AG04449 (cell line): Measurements from ENCODE around the gene EXOC6B.

Experiments
- CTCF ChIA-PET: fragments of 350-600 bp; formaldehyde crosslinking; extraction: SDS; loops from one replicate; lab custom pipeline; 2021; ENCODE audit warnings: antibody characterized with exemption; lab: Yijun Ruan, JAX
- POLR2A ChIA-PET: fragments of 400-600, 350-600 bp; formaldehyde crosslinking; extraction: SDS; loops from one replicate; lab custom pipeline; 2020; ENCODE audit warnings: antibody characterized with exemption, inconsistent platforms; lab: Yijun Ruan, JAX
- DNase-seq: peaks from one replicate; pipeline ENCODE4 v3.0.0-alpha.2; 2010; ENCODE audit warnings: low read depth, low spot score
- H3K4me3 ChIP-seq: 2 replicates; pipeline ENCODE4 v1.5.1; 2011; ENCODE audit warnings: low read depth, mild to moderate bottlenecking, control low read depth, low read length
- TF ChIP-seq, protein P1 (sequence below): IDR thresholded peaks from one replicate; pipeline ENCODE4 v1.5.1; 2011; ENCODE audit warnings: mild to moderate bottlenecking, moderate library complexity, low read length, control low read depth, inconsistent platforms; ENCODE audit not compliant: insufficient read depth; ENCODE audit errors: missing control alignments

EXOC6B gene

DNA sequence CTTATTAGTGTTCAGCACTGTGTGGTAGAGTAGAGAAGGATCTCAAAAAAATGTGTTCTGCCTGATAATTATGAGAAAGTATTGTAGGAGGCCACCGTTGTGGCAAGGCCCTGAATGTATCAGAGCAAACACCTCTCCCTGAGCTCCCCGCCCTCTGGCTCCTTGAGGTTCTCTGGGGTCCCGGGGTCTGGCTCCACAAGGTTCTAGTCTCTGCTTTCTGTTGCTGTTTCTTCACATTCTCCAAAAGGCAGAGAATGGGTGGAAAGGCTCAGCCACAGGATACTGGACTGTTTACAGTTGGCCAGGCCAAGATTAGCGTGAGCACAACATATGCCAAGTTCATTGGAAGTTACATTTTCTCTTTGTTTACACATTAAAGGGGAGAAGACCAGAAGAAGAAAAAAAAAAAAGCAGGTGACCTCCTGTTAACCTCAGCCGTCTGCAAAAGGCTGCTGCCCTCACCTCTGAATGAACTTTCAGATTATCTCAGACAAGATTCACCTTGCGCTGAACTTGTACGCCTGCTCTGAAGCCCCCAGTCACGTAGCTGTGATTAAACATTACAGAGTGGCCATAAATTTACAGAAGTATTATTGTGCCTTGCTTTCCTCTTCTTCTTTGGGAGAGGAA lies 621.6 kb downstream of the EXOC6B start:
- TF ChIP-seq, protein P1, sequence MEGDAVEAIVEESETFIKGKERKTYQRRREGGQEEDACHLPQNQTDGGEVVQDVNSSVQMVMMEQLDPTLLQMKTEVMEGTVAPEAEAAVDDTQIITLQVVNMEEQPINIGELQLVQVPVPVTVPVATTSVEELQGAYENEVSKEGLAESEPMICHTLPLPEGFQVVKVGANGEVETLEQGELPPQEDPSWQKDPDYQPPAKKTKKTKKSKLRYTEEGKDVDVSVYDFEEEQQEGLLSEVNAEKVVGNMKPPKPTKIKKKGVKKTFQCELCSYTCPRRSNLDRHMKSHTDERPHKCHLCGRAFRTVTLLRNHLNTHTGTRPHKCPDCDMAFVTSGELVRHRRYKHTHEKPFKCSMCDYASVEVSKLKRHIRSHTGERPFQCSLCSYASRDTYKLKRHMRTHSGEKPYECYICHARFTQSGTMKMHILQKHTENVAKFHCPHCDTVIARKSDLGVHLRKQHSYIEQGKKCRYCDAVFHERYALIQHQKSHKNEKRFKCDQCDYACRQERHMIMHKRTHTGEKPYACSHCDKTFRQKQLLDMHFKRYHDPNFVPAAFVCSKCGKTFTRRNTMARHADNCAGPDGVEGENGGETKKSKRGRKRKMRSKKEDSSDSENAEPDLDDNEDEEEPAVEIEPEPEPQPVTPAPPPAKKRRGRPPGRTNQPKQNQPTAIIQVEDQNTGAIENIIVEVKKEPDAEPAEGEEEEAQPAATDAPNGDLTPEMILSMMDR: no peak
- POLR2A ChIA-PET: interaction anchor here (0.6 kb wide), 1 partner anchor 631 kb away, joined by 3 read pairs; no protein-coding TSS in a partner anchor
- CTCF ChIA-PET: no interaction called here

DNA sequence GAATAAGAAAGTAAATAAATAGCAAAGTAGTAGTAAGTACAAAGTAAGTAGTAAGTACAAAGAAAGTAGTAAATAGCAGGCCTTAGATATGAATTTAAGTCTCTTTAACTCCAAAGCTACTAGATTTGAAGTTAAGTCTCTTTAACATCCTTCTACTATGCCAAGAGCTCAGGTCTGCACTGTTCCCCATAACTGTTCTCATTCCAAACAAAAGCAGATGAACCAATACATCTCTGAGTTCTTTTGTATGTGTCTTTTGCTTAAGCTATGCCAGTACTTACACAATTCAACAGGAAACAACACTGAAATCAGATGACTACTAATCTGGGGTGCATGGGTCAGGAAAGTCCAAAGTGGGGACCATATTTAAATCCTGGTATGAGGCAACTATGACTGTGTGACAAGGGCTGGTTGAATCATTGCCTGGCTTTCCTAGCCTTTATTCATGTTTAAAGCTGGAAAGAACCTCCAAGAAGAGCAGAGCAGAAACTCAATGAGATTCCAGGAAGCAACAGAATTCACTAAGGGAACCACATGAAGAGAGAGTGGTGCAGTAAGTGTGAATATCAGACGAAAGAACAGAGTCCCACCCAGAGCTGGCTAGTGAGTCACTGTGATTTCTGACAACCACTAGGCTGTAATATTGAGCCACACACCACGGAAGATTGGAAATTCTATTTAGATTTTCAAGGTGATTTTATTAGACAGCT lies 627.1 kb downstream of the EXOC6B start:
- DNase-seq: peak; percentile 17
- CTCF ChIA-PET: interaction anchor here (0.6 to 3.6 kb wide), 8 partner anchors 9 to 653 kb away, joined by 3 to 34 read pairs (median 4); no protein-coding TSS in a partner anchor

More for the DNA sequence above, 621.6 kb downstream of the EXOC6B start:
- DNase-seq: no peak
- no peak overlapping the region for H3K4me3 ChIP-seq

DNA sequence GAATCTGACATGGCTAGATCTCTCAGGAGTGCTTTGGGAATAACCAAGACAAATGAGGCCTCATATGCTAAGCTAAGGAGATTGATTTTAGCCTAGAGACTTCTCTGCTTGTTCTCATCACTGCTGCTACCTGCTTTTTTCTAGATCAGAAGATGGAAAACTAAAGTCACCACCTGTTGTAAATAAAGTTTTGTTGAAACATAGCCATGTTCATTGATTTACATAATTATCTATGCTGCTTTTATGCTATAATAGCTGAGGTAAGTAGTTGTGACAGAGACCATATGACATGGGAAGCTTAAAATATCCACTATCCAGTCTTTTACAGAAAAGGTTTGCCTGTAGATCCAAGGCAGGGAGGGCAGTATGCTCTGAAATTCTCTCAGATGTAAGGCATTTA lies 632.1 kb downstream of the EXOC6B start:
- TF ChIP-seq, protein P1: no peak
- H3K4me3 ChIP-seq: no peak overlapping the region
- no peak for DNase-seq
- ChIA-PET CTCF (no interaction called here), POLR2A (no interaction called here)

More for the DNA sequence above, 627.1 kb downstream of the EXOC6B start:
- no peak overlapping the region for H3K4me3 ChIP-seq
- TF ChIP-seq, protein P1: peak; percentile 24
- POLR2A ChIA-PET: no interaction called here

DNA sequence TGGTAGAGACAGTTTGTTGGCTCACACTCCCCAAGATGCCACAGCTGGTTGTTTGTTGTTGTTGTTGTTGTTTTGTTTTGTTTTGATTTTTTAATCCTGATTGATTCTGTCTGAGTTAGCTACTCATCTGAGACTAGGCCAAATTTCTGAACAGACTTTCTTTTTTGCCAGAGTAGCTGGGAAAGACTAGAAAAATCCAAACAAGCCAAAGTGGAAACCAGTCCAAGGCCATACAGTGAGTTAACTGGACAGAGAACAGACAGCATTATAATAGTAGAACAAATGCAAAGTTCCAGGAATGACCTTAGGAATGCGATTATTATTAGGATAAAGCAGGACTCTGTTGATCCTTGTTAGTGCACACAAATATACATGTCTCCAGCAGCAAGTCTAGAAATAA lies 634.4 kb downstream of the EXOC6B start:
- ChIA-PET CTCF (no interaction called here), POLR2A (no interaction called here)
- TF ChIP-seq, protein P1: no peak
- no peak overlapping the region for H3K4me3 ChIP-seq
- no peak for DNase-seq

DNA sequence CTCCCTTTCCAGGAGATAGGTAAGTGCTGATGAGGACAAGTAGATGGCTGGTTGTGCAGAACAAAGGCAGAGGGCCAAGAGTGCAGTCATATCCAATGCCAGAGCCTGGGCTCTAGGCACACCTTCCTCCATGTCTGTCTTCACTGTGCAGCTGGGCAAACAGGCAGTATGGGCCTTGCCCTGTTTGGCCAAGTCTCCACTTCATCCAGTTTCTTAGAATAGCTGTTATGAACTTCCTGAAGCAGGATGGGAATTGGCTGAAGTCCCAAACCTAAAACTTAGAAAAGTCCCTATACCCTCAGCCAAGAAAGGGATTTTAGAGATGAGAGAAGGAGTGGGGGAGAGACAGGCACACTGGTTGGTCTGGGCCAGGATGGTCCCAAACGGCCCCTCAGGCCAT lies 640.6 kb downstream of the EXOC6B start:
- DNase-seq: no peak
- no peak overlapping the region for H3K4me3 ChIP-seq
- TF ChIP-seq, protein P1: no peak
- CTCF ChIA-PET: no interaction called here
- POLR2A ChIA-PET: no interaction called here

DNA sequence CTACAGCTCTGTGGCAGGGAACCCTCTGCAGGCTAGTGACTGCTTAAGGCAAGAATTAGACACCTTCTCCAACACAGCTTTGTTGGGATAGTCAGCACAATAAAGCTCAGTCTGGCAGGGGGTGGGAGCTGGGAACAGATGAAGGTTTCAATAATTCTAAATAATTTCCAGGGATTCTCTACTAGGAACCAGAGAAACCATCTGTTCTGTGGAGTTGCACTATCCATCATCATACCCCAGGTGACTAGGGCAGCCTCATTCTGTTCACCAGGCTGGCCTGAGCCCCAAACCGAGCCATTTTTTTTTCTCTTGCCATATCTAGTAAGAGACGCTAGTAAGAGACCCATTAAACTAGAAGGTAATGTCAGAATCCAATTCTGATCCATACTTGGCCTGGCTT lies 642.4 kb downstream of the EXOC6B start:
- ChIA-PET CTCF (interaction anchor here (1.2 kb wide), 1 partner anchor 33 kb away, joined by 3 read pairs; no protein-coding TSS in a partner anchor), POLR2A (no interaction called here)
- H3K4me3 ChIP-seq: no peak overlapping the region
- TF ChIP-seq, protein P1: no peak
- no peak for DNase-seq
